ENCODE data around the gene PRSS22.

PRSS22 gene

DNA sequence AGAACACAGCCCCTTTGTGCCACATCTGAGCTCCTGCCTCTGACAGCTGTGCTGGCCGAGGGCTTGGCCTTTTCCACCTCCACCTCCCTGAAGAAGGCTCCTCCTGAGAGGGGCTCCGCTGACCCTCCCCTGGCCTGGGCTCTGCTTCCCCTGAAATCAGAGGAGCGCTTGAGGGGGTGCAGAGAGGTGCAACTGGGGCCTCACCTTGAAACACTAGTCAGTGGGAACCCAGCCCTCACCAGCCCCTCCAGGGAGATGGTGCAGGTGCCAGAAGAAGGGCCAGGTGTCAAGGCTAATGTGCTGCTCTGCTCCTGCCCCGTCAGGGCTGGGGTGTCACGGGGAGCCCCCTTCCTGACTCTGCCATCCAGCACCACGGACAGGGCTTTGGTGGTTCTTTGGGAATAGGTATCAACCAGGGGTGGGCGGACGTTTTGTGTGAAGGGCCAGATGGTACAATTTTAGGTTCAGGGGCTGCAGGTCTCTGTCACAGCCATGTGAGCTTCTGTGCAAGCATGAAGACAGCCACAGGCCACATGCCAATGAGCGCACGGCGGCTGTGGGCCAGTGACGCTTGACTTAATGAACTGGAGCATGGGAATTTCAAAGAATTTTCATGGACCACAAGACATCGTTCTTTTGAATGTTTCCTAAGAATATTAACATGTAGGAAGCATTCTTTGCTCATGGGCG lies 30.0 kb downstream of the PRSS22 start:
- no peak for FAIRE-seq

DNA sequence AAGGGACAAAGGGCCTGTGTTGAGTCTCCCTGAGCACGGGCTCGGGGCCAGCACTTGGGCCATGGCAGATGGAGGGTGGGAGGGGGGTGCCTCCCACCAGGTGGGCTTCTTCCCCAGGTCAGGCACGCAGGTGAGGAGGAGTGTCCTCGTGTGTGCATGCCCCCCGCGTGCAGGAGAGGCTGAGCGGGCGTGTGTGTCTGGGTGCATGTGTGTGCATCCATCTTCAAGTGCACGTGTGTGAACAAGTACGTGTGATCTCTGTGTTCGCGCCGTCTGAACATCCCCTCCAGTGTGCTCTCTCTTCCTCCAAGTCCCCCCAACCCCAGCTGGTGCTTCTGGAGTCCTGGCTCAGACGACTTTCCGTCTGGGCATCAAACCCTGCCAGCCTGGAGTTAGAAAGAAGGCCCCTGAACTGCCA lies 30.6 kb downstream of the PRSS22 start:
- FAIRE-seq: no peak

DNA sequence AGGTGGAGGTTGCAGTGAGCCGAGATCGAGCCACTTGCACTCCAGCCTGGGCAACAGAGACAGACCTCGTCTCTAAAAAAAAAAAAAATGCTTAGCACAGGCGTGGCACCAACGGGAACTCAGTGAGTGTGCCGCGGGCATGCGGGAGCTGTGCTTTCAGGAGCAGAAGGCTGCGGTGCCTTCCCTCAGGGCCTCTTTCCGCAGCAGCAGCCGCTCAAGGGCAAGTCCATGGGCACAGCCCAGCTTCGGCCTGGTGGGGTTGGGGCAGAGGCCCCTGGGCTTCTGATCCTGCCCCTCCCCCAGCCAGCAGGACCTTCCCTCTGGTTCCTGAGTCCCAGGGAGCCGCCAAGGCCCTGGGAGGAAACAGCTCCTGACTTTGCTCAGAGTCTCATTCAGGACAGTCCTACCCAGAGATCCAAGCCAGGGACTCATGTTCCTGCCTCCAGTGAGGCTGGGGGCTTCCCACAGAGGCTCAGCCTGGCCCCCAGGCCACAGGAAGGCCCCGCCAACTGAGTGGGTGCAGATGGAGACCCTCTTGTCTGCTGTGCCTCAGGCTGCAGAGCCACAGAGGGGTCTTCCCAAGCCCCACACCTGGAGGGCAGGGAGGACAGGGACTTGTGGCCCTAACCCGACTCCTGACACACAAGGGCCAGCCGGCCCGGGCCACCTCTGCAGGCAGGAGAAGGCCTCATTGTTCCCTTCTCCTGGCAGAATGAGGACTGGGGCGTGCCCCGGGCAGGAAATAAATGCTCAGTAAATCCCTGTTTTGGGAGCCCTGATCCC lies 31.2 kb downstream of the PRSS22 start:
- no peak for FAIRE-seq

DNA sequence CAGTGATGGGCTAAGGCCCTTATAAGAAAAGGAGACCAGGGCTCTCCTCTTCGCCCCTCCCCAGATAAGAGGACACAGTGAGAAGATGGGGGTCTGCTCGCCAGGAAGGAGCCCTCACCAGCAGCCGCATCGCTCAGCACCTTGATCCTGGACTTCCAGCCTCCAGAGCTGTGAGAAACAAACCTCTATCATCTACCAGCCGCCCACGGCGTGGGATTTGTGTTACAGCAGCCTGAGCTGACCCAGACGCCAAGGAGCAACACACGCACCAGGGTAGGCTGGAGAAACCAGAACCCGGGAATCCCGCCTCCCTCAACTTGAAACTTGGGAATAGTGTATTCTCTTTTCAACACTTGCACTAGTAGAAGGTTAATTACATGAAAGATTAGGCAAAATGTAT lies 32.1 kb downstream of the PRSS22 start:
- FAIRE-seq: no peak

DNA sequence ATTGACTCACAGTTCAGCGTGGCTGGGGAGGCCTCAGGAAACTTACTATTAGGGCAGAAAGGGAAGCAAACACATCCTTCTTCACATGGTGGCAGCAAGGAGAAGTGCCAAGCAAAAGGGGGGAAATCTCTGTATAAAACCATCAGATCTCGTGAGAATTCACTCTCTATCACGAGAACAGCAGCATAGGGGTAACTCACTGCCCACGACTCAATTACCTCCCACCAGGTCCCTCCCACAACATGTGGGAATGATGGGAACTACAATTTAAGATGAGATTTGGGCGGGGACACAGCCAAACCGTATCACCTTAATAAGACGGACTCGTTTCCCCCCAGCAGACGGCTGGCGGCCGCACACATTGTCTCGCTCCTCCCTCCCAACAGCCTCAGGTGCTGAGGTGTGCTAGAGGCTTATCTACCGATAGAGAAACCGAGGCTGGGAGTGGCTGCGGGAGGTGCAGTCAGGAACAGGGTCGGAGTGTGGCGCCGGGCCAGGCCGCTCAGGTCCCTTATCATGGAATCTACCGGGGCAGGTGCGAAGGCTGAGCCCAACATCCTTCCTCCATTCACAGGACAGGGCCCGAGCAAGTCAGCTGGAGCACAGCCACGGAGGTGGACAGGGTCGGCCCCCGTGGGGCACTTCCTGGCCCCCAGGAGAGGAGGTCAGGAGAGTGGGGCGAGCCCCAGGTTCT lies 32.8 kb downstream of the PRSS22 start:
- no peak for FAIRE-seq

DNA sequence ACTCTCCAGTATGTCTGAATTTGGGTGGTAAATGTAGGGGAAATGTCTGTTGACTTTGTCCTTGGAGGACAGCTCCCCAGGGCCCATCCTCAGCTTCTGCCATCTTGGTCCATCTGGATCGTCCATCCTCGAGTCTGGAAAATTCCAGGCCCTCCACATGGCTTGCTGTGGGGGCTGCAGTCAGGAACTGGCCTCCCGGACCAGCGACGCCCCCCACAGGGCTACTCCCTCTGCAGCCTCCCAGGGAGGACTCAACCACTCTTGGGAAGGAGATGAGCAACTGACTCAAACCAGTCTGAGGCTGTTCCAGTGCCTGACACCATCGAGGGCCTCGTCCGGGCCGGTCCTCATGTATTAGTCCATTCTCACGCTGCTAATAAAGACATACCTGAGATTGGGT lies 33.3 kb downstream of the PRSS22 start:
- no peak for FAIRE-seq

DNA sequence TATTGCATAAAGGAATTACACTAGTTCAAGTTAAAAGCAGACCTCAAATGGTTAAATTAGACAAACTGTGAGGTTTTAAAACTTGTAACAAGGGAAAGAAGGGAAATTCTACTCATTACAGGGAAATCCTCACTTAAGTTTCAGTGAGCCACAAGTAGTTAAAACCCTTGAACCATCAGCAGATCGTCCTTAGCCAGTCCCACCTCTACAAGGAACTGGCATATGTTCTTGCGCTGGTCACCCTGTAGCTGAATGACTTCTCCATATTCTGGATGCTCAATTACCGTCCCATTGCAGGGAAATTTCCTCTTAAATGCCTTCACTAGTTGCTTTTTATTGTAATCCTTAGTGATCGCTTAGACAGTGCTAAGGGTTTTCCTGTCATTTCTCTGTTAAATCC lies 35.5 kb downstream of the PRSS22 start:
- FAIRE-seq: no peak

DNA sequence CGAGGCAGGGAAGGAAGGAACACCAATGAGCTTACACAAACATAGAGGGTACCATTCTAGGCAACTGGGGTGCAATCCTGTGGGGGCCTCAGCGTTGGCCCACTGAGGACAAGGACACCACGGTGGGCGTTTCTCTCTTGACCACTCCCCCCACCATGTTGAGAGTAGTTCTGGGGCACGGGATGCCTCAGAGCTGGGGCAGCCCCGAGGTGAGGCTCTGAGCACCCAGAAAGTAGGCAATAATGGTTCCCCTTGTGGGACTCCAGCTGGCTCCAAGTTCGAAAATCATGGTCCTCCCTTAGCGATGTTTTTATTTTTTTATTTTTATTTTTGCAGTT lies 35.8 kb downstream of the PRSS22 start:
- FAIRE-seq: no peak

DNA sequence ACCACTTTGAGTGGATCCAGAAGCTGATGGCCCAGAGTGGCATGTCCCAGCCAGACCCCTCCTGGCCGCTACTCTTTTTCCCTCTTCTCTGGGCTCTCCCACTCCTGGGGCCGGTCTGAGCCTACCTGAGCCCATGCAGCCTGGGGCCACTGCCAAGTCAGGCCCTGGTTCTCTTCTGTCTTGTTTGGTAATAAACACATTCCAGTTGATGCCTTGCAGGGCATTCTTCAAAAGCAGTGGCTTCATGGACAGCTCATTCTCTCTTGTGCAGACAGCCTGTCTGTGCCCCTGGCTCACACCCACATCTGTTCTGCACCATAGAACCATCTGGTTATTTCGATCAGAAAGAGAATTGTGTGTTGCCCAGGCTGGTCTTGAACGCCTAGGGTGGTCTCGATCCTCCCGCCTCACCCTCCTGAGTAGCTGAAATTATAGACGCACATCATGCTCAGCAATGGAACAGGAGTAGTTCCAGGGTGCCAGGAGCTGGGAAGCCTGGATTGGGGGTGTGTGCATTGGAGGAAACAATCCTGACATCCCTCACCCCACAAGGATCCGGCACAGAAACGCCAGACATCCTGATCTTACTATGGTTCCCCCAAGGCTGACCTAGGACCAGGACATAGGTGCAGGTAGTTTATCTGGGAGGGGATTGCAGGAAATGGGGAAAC lies 36.3 kb downstream of the PRSS22 start:
- no peak for FAIRE-seq

DNA sequence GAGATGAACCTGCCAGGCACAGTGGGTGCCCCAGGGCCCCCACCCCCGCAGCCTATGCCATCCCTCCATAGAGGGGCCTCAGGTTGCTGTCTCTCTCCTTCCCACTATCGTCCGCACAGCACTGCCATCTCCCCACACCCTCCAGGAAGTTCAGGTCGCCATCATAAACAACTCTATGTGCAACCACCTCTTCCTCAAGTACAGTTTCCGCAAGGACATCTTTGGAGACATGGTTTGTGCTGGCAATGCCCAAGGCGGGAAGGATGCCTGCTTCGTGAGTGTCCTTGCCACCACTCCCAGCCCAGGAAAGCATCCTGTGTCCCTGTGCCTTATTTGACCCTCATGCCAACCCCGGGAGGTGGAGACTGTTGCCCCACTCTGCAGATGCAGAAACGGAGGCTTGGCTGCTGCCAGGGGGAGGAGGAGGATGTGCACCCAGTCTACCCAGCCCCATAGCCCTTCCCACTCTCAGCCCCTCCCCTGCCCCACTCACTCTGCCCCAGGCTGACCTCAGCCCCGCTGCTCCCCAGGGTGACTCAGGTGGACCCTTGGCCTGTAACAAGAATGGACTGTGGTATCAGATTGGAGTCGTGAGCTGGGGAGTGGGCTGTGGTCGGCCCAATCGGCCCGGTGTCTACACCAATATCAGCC lies 37.0 kb downstream of the PRSS22 start:
- FAIRE-seq: no peak

DNA sequence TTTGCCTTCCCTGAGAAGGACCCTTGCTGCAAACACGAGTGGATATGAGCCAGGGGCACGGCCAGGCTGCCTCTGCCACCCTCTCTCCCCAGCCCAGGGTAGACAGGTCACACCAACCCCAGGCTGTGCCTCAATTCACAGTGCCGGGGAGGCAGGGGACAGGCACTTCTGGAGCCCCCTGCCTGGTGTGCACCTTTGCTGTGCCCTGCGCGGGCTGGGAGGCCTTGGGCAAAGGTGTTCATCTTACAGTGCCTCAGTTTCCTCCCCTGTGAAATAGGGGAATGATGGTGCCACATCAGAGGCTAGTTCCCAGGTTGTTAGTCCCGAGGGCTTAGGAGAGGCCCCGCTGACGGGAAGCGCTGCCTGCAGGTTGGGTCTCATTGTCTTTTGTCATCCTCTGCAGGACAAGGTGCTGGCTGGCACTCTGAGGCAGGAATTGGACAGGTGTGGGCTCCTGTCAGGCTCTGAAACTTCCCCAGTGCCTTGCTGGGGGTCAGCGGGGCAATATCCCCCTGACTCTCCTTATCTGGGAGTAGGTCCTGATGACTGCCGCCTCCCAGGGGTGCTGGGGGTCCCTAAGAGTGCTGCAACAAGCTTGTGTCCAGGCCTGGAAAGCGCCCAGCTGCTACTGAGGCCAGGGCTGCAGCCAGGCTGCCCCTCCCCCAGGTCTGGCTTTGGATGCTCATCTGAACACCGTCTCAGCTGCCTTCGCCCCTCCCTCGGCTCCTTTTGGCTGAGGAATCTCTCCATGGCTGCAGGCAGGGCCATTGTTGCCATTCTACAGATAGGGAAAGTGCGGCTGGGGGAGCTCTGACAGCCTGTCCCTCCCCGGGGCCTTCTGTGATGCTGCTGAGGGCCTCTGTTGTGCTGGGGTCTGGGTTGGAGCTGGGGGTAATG lies 37.8 kb downstream of the PRSS22 start:
- no peak for FAIRE-seq

DNA sequence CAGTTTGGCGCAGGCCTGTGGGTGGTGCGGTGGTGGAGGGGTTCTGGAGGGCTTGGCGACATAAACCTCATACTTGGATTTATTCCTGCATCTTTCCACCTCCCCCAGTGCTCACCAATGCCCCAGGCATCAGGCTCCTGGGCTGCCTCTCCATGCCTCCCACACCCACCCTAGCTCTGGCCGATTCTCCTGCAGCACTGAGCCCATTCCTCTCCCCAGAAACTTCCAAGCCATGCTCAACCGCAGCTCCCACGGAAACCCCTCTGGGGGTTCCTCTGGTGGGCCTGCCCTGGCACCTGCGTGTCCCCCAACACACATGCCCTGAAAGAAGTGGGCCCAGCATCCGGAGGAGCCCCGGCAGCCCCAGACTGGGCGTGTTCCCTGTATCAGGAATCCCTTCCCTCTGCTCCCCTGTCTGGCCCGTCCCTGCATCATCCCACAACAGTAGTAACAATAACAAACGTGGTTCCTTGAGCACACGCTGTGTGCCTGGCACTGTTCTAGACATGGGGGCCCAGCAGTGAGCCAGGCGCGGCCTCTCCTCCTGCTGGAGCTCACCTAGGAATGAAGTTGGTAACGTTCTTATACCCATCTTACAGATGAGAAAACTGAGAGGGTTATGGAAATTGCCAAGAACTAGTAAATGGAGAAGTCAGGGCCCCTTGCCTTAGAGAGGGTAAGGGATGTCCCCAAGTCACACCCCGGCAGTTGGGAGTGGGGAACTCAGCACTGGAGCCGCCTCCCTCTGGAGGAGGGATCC lies 38.6 kb downstream of the PRSS22 start:
- no peak for FAIRE-seq

DNA sequence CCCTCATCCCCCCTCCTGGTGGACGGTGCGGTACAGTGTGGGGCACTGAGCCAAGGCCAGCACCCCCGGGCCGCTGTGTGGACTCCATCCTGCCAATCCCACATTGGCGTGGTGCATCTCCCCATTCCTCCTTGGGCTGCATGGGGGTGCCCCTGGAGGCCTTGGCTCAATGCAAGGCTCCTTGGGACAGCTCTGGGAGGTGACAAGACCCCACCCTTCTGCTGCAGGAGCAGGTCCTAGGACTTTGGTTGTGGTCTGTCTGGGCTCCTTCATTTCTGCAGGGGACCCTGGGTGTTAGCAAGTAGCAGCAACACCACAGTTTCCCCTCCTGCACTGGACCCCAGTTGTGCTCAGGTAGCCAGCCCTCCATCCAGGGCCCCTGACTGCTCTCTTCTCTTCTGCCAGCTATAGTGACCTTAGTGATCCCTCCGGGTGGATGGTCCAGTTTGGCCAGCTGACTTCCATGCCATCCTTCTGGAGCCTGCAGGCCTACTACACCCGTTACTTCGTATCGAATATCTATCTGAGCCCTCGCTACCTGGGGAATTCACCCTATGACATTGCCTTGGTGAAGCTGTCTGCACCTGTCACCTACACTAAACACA lies 39.6 kb downstream of the PRSS22 start:
- FAIRE-seq: no peak

DNA sequence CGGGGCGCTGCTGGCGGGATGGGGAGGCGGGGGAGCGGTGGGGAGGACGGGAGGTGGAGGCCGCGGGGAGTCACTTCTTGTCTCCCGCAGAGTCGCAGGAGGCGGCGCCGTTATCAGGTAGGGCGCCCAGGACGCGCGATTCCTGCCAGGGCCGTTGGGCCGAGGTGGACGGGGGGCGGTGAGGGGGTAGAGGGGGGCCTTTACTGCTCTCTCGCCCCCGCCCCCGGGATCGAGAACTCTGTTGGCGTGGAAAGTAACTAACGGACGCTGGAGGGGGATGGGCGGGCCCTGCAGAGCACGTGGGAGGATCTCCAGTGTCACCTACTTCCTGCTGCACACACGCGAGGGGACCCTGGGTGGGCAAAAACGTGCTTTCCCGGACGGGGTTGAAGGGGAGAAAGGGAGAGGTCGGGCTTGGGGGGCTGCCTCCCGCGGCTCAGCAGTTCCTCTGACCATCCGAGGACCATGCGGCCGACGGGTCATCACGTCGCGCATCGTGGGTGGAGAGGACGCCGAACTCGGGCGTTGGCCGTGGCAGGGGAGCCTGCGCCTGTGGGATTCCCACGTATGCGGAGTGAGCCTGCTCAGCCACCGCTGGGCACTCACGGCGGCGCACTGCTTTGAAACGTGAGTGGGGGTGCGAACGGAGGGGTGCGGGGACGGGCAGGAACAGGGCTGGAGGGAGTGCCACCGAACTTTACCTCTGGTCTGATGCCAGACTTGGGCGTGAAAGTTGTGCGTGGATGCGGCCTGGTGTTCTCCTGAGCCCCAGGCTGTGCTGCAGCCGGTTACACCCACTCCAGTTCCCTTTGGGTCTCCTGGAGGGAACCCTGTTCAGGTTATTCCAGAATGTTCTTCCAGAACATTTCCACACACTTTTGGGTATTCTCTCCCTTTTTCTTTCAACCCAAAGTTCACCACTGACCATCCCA lies 40.4 kb downstream of the PRSS22 start:
- FAIRE-seq: no peak

DNA sequence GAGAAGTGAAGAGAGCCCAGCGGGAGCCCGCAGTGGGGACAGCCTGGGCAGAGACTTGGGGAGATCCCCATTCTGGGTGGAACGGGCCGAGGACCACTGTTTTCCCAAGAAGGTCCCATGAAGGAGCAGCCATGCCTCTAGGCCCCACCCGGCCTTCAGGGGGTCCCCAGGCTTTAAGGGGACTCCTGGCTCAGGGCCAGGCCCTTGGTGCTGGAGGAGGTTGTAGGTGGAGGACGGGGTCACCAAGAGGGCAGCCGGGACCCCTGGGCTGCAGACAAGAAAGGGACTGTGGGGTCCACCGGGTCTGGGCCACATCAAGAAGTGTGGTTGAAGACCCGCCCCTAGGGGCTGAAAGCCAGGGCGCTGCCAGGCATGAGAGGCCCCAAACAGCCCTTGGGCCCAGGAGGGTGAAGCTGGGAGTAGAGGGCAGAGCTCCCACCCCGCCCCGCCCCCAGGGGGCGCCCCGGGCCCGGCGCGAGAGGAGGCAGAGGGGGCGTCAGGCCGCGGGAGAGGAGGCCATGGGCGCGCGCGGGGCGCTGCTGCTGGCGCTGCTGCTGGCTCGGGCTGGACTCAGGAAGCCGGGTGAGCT lies 41.1 kb downstream of the PRSS22 start, which contains the start of gene PRSS21:
Gene PRSS21 (plus strand): TSS at position 487 of the 589 bp plus-strand sequence. CDS start 32 bp downstream, at position 519.
- FAIRE-seq: no peak

DNA sequence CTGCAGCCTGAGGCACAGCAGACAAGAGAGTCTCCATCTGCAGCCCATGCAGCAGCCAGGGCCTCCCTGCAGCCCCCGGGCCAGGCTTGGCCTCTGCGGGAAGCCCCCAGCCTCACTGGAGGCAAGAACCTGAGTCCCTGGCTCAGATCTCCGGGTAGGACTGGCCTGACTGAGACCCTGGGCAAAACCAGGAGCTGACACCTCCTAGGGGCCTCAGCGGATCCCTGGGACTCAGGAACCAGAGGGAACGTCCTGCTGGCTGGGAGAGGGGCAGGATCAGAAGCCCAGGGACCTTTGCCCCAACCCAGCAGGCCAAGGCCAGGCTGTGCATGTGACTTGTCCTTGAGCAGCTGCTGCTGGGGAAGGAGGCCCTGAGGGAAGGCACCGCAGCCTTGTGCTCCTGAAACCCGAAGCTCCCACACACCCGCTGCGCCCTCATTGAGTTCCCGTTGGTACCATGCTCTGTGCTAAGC lies 42.6 kb downstream of the PRSS22 start:
- no peak for FAIRE-seq

DNA sequence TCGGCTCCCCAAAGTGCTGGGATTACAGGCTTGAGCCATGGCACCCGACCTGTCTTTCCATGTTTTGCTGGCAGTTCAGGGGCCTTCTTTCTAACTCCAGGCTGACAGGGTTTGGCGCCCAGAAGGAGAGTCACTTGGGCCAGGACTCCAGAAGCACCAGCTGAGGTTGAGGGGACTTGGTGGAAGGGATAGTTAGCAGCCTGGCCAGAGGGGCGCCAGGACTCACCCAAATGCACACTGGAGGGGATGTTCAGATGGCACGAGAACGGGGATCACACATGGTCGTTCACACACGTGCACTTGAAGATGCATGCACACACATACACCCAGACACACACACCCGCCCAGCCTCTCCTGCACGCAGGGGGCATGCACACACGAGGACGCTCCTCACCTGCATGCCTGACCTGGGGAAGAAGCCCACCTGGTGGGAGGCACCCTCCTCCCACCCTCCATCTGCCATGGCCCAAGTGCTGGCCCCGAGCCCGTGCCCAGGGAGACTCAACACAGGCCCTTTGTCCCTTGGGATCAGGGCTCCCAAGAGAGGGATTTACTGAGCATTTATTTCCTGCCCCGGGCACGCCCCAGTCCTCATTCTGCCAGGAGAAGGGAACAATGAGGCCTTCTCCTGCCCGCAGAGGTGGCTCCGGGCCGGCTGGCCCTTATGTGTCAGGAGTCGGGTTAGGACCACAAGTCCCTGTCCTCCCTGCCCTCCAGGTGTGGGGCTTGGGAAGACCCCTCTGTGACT lies 43.2 kb downstream of the PRSS22 start:
- no peak for FAIRE-seq

DNA sequence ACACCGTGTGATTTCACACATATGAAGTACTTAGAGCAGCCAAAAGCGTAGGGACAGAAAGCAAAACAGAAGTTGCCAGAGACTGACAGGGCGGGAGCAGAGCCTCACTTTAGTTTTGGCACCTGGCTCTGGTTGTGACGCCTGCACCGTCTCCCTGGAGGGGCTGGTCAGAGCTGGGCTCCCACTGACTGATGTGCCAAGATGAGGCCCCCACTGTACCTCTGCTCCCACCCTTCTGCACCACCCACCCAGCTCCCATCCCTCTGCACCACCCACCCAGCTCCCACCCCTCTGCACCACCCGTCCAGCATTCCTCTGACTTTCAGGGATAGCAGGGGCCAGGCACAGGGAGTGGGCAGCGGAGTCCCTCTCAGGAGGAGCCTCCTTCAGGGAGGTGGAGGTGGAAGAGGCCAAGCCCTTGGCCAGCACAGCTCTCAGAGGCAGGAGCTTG lies 44.2 kb downstream of the PRSS22 start:
- FAIRE-seq: no peak
